Measurements from ENCODE around the gene OXCT2.

OXCT2 gene

DNA sequence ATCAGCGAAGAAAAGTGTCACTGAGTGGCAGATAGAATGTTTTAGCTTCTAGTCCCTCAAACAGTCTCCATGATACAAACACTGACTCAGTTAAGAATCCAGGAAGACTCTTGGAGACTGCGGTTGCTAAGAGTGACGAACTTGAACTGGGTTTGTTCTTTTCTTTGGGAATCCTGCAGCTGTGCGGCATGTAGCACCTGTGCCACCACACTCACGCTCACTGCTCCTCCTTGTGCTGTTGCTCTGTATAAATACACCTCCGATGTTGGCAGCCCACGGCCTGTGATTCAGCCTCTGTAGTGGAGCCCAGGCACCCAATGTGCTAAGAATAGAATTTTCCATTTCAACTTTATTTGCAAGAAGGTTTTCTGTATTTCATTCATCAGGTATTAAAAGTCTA is 38.0 kb downstream of the OXCT2 start:
- no peak for DNase-seq (ENCODE audit: low read depth)

DNA sequence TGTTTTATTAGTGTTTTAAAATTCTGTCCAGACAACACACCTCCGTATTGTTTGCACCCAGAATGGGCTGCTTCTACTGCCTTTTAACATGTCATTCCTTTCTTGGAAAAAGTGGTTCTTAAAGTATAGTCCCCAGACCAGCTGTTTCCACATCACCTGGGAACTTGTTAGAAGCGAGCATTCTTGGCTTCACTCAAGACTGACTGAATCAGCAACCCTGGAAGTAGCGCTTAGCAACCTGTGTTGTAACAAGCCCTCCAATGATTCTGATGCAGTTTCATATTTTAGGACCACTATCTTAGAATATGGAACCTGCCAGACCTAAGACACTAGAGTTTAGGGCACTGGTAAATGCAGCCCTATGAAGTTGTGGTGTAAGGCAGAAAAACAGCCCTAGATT is 38.4 kb downstream of the OXCT2 start:
- peak; percentile 44 for DNase-seq (ENCODE audit: low read depth)

DNA sequence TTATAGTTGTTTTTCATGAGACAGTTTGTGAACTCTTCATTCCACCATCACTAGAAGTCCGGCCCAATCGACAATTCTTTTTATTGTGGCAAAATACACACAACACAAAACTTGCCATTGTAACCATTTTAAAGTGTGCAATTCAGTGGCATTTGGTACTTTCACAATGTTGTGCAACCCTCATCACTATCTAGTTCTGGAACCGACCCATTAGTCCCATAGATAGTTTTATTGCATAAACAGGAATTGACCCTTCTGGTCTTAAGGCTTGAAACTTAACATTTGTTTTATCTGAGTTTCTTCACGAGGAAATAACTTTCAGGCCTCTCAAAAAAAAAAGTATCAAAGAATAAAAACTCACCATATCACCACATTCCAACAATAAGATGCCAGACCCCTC is 41.3 kb downstream of the OXCT2 start:
- no peak for DNase-seq (ENCODE audit: low read depth)

DNA sequence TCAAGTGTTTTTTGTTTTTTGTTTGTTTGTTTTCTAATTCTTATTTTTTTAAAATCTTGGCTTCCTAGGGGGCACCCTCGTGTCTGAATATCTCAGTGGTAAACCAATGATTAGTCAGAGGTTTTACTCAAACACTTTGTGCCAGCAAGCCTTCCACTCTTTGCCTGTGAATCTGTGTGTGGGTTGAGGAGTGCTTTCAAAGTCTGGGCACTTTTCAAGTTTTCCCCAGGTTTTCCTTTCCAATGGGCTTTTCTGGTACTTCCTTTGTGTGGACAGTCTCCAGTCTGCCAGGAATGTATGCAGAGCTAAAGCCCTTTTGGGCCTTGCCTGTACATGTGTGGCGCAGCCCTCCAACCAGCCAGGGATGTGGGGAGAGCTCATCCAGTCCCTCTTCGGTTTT is 42.1 kb downstream of the OXCT2 start:
- DNase-seq (ENCODE audit: low read depth) = no peak

DNA sequence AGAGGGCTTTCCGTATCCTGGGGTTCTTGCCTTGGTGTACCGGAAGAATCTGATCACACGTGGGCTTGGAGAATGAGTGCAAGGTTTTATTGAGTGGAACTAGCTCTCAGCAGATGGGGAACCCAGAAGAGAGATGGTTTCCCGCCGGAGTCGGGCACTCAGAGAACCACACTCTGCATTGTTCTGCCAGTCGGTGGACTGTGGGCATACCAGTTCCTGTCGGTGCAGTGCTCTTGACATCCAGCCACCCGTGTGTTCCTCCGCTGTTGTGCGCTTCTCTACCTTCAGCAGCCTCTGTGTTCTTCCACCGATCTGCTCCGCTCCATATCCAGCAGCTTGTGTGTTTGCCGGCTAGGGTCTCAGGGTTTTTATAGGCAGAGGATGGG is 43.2 kb downstream of the OXCT2 start:
- no peak for DNase-seq (ENCODE audit: low read depth)

DNA sequence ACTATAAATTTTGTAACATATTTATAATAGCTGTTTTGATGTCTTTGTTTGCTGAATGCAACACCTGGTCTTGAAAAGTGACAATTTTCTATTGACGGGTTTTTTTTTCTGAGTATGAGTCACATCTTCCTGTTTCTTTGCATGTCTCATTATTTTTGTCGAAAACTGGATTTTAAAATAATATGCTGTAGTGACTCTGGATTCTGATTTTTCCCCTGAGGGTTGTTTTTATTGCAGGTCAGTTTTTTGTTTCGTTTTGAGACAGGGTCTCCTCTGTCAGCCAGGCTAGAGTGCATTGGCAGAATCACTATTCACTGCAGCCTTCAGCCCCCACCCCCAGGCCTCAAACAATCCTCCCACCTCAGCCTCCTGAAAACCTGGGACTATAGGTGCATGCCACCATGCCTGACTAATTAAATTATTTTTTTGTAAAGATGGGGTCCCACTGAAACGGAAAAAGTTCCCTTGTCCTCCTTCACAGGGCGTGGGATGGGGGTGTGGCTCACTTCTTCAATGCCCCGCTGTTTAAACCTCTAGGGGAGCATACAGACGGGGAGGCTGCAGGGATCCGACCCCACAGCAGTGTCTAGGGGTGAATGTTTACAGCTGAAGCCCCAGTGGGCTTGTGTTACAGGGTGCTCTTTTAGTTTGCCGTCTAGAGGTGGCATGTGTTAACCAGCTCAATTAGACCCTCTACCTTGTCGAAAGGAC is 43.8 kb downstream of the OXCT2 start:
- no peak for DNase-seq (ENCODE audit: low read depth)

DNA sequence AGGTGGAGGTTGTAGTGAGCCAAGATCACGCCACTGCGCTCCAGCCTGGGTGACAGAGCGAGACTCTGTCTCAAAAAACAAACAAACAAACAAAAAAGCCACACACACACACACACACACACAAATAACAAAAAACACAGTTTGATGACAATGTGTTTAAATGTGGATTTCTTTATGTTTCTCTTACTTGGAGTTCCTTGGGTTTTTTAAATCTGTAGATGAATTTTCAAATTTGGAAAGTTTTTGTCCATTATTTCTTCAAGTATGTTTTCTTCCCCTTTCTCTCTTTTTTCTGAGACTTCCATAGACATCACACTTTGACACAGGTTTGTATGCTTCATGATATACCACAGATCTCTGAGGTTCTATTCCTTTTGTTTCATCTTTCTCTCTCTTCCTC is 44.5 kb downstream of the OXCT2 start:
- no peak for DNase-seq (ENCODE audit: low read depth)

DNA sequence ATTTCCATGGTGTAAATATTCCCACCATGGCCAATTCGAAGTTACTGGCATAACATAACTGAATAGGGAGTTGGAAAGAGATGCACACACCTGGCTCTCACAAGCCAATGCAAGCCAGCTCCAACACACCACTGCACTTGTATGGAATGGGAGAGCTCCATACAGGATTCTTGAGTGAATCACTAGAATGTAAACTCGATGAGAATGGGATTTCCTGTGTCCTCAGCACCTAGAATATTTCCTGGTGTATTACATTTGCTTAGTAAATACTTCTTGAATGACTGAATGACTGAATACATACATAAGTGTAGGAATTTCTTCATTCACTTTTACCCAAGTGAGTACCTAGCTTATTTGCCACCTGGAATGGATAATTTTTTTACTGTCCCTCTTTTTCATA is 48.7 kb downstream of the OXCT2 start:
- peak; percentile 30 for DNase-seq (ENCODE audit: low read depth)

DNA sequence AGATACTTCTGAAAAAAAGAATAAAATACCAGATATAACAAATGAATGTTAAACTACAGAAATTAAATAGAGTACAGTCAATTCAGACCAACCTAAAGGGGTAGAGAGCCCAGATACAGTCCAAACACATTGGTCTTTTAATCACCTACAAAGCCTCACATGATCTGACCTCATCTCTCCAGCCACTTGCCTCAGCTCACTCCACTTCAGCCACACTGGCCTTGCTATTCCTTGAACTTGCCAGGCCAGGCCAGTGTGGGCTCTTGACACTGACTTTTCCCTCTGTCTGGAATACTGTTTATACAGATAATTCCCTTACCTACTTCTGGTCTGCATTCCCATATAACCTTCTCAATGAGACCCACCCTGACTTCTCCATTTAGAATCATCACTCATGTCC is 49.5 kb downstream of the OXCT2 start:
- no peak for DNase-seq (ENCODE audit: low read depth)

DNA sequence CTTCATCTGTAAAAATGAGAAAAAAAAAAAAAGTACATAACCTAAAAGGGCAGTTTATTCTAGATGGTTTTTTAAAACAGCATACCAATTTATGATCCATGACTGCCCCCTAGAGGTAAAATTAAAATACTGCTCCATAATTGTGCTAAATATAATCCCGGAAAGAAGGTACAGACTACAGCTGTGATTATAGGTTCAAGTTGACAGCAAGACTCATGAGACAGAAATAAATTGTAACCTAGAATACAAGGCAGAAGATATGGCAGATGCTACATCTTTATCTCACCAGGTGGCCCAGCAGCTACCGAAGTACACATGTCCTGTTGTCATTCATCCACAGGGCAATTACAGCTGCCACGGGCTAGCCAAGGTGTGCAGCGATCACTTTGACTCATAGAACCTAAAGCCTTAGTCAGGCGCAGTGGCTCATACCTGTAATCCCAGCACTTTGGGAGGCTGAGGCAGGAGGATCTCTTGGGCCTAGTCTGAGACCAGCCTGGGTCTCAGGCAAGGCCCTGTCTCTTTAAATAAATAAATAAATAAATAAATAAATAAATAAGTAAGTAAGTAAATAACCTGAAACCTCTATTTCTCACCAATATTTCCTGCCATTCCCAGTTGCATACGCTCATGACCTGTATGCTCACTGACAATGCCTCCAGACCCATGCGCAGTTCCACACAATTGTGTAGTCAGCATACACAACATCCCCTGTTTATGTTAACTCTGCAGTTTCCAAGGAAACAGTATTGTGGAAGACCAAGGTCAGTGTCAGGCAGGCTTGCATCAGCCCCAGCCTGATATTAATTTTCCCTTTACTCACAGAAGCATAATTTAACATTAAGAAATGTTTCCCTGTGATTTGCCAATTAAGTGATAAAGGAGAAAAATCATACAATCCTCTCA is 50.8 kb downstream of the OXCT2 start:
- DNase-seq (ENCODE audit: low read depth) = peak; percentile 53

All from iris pigment epithelial cell (primary cell).